SK-N-MC (cell line): Measurements from ENCODE around the gene DEPDC1.

Source experiments
- EZH2 ChIP-seq: fragments of 200-600 bp; sonication (generic); IDR thresholded peaks from one replicate; pipeline ENCODE4 v1.6.1; 2017; ENCODE audit warnings: antibody characterized with exemption
- POLR2AphosphoS5 ChIP-seq: IDR thresholded peaks from 2 replicates; pipeline ENCODE4 v1.6.1; 2012; ENCODE audit warnings: mild to moderate bottlenecking, low read depth, low read length, borderline replicate concordance

DNA sequence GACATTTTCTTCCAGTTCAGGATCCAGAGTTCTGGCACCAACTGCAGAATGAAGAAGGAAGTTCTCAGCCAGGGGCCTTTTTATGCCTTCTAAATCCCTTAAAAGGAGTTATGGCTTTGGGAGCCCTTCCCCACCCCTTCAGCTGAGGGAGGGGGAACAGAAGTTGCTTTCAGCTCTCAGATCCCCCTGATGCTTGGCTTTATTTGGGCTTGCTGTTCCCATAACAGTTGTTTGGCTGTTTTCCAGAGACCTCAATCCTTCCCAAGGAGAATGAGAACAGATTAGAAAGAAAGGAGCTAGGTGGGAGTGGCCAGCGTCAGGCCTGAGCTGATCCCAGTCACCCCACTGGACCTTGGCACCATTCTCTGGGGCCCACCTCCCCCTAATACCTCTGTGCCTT, 47.0 kb downstream of the DEPDC1 start, which contains the start of gene RPE65:
- TF ChIP-seq EZH2 (no peak), POLR2AphosphoS5 (no peak)
